HEK293 (cell line): Measurements from ENCODE around the gene MARK3.

Experiments
- GLIS1 ChIP-seq: fragments of 450-650 bp; formaldehyde crosslinking; IDR thresholded peaks from 2 replicates; pipeline ENCODE4 v1.5.1; 2016; ENCODE audit warnings: missing biosample characterization, missing genetic modification characterization
- HOXD13 ChIP-seq: sonication (generic); formaldehyde crosslinking; IDR thresholded peaks from 2 replicates; pipeline ENCODE4 v1.8.0; 2022; ENCODE audit warnings: missing genetic modification reagents, borderline replicate concordance
- KLF9 ChIP-seq: fragments of 450-650 bp; formaldehyde crosslinking; IDR thresholded peaks from 2 replicates; pipeline ENCODE4 v1.5.1; 2016; ENCODE audit warnings: missing biosample characterization, missing genetic modification characterization, low read depth
- PRDM1 ChIP-seq: fragments of 450-650 bp; formaldehyde crosslinking; IDR thresholded peaks from 2 replicates; pipeline ENCODE4; 2016; ENCODE audit warnings: missing biosample characterization, missing genetic modification characterization
- PRDM10 ChIP-seq: fragments of 450-650 bp; formaldehyde crosslinking; IDR thresholded peaks from 2 replicates; pipeline ENCODE4 v1.5.1; 2016; ENCODE audit warnings: missing biosample characterization, missing genetic modification characterization
- PRDM6 ChIP-seq: fragments of 450-650 bp; formaldehyde crosslinking; IDR thresholded peaks from 2 replicates; pipeline ENCODE4 v1.5.1; 2017; ENCODE audit warnings: missing biosample characterization, missing genetic modification characterization
- SALL2 ChIP-seq: fragments of 450-650 bp; formaldehyde crosslinking; IDR thresholded peaks from 2 replicates; pipeline ENCODE4 v1.5.0; 2017; ENCODE audit warnings: missing biosample characterization, mild to moderate bottlenecking, missing genetic modification characterization, borderline replicate concordance
- SETDB1 ChIP-seq: IDR thresholded peaks from one replicate; pipeline ENCODE4 v1.6.1; 2017; ENCODE audit warnings: mild to moderate bottlenecking, low read length, moderate library complexity, mixed read lengths; ENCODE audit not compliant: insufficient read length
- SP3 ChIP-seq: fragments of 450-650 bp; formaldehyde crosslinking; IDR thresholded peaks from 2 replicates; pipeline ENCODE4 v1.5.1; 2016; ENCODE audit warnings: missing biosample characterization, missing genetic modification characterization
- YY1 ChIP-seq: fragments of 450-650 bp; formaldehyde crosslinking; IDR thresholded peaks from 2 replicates; pipeline ENCODE4 v1.5.1; 2018; ENCODE audit warnings: missing biosample characterization, missing genetic modification characterization
- ZBTB17 ChIP-seq: fragments of 450-650 bp; formaldehyde crosslinking; IDR thresholded peaks from 2 replicates; pipeline ENCODE4 v1.5.1; 2016; ENCODE audit warnings: missing biosample characterization, missing genetic modification characterization
- ZBTB7A ChIP-seq: fragments of 450-650 bp; formaldehyde crosslinking; IDR thresholded peaks from 2 replicates; pipeline ENCODE4 v1.5.1; 2016; ENCODE audit warnings: low read depth, missing biosample characterization, missing genetic modification characterization
- ZFHX2 ChIP-seq: fragments of 450-650 bp; formaldehyde crosslinking; conservative IDR thresholded peaks from 2 replicates; pipeline ENCODE4 v1.5.1; 2016; ENCODE audit warnings: missing biosample characterization, missing genetic modification characterization
- ZNF121 ChIP-seq: fragments of 450-650 bp; formaldehyde crosslinking; IDR thresholded peaks from 2 replicates; pipeline ENCODE4 v1.5.1; 2016; ENCODE audit warnings: missing biosample characterization, missing genetic modification characterization
- ZNF239 ChIP-seq: fragments of 450-650 bp; formaldehyde crosslinking; IDR thresholded peaks from 2 replicates; pipeline ENCODE4 v1.5.1; 2016; ENCODE audit warnings: missing biosample characterization, missing genetic modification characterization
- ZNF248 ChIP-seq: fragments of 450-650 bp; formaldehyde crosslinking; IDR thresholded peaks from 2 replicates; pipeline ENCODE4 v1.5.1; 2017; ENCODE audit warnings: missing biosample characterization, missing genetic modification characterization
- ZNF280C ChIP-seq: fragments of 450-650 bp; formaldehyde crosslinking; IDR thresholded peaks from 2 replicates; pipeline ENCODE4 v1.5.1; 2016; ENCODE audit warnings: missing biosample characterization, missing genetic modification characterization
- ZNF366 ChIP-seq: fragments of 450-650 bp; formaldehyde crosslinking; conservative IDR thresholded peaks from 2 replicates; pipeline ENCODE4 v1.5.1; 2016; ENCODE audit warnings: missing biosample characterization, missing genetic modification characterization
- ZNF513 ChIP-seq: fragments of 450-650 bp; IDR thresholded peaks from 2 replicates; pipeline ENCODE4 v1.5.1; 2018; ENCODE audit warnings: missing biosample characterization, missing genetic modification characterization
- ZNF530 ChIP-seq: fragments of 450-650 bp; formaldehyde crosslinking; IDR thresholded peaks from 2 replicates; pipeline ENCODE4 v1.5.1; 2016; ENCODE audit warnings: low read depth, missing biosample characterization, missing genetic modification characterization
- ZNF600 ChIP-seq: fragments of 450-650 bp; formaldehyde crosslinking; IDR thresholded peaks from 2 replicates; pipeline ENCODE4 v1.5.1; 2016; ENCODE audit warnings: missing biosample characterization, missing genetic modification characterization
- ZNF621 ChIP-seq: fragments of 450-650 bp; formaldehyde crosslinking; IDR thresholded peaks from 2 replicates; pipeline ENCODE4 v1.5.1; 2017; ENCODE audit warnings: missing biosample characterization, missing genetic modification characterization
- ZNF645 ChIP-seq: fragments of 450-650 bp; formaldehyde crosslinking; IDR thresholded peaks from 2 replicates; pipeline ENCODE4; 2016; ENCODE audit warnings: missing biosample characterization, missing genetic modification characterization
- ZNF670 ChIP-seq: fragments of 450-650 bp; formaldehyde crosslinking; IDR thresholded peaks from 2 replicates; pipeline ENCODE4 v1.5.1; 2016; ENCODE audit warnings: missing biosample characterization, missing genetic modification characterization, low read depth
- ZNF785 ChIP-seq: fragments of 450-650 bp; formaldehyde crosslinking; IDR thresholded peaks from 2 replicates; pipeline ENCODE4 v1.5.1; 2016; ENCODE audit warnings: missing biosample characterization, missing genetic modification characterization
- ZNF843 ChIP-seq: fragments of 450-650 bp; formaldehyde crosslinking; IDR thresholded peaks from 2 replicates; pipeline ENCODE4 v1.5.1; 2016; ENCODE audit warnings: missing biosample characterization, missing genetic modification characterization
- ZSCAN30 ChIP-seq: fragments of 450-650 bp; IDR thresholded peaks from 2 replicates; pipeline ENCODE4 v1.5.1; 2018; ENCODE audit warnings: missing biosample characterization, mild to moderate bottlenecking, missing genetic modification characterization, moderate library complexity
- TF ChIP-seq, protein P1 (sequence below): fragments of 450-650 bp; formaldehyde crosslinking; IDR thresholded peaks from 2 replicates; pipeline ENCODE4 v1.5.1; 2017; ENCODE audit warnings: missing biosample characterization, missing genetic modification characterization

The MARK3 gene

DNA sequence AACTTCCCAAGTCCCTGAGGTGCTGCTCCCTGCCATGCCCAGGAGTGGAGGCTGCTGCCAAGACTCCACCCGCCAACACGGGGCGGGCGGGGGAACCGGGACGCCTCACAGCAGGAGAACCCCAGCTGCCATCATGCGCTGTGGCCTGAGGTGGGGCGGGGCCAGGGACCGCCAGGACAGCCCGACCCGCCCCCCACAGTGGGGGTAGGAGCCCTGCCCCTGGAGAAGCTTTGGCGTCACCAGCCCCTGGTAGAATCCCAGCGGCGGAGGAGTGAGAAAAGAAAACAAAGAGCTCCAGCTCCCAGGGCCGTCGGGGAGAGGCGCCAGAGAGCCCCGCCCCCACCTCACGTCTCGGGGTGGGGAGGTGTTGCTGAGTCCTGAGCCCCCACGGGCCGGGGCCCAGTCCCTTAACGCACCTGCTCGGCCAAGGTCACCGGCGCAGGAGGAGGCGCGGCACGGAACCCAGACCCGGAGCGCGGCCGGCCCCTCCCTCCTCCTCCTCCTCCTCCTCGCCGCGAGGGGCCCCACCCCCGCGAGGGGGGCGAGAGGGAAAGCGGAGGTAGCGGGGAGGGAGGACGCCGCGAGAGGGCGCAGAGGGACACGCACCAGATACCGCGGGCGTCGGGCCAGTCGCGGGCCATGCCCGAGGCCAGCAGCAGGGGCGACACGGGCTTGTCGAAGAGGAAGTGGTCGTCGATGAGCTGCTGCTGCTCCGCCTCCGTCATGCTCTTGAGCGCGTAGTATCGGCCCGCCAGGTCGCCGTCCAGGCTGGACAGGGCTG, 135.6 kb downstream of the MARK3 start (continued):
- peak; percentile 99 for TF ChIP-seq ZFHX2 (tag by site-specific recombination)
- no peak for TF ChIP-seq SETDB1
- TF ChIP-seq YY1 (tag by site-specific recombination): 0 out of 2 replicates have a peak, but pooled peaks have one; percentile 39
- TF ChIP-seq GLIS1 (tag by site-specific recombination): peak; percentile 97
- peak; percentile 56; the same call in 1 of the 2 replicates for TF ChIP-seq ZNF785 (tag by site-specific recombination)
- TF ChIP-seq ZNF645 (tag by site-specific recombination): no peak; the same call in none of the 2 replicates
- TF ChIP-seq ZNF366: peak; percentile 87
- no peak for TF ChIP-seq HOXD13 (CRISPR knock-in tag)
- TF ChIP-seq ZNF843: peak; percentile 86
- peak; percentile 89 for TF ChIP-seq ZBTB17 (tag by site-specific recombination)
- TF ChIP-seq KLF9 (tag by site-specific recombination): peak; percentile 98
- TF ChIP-seq ZNF600 (tag by site-specific recombination): peak; percentile 83
- TF ChIP-seq ZNF239 (tag by site-specific recombination): peak; percentile 72
- peak; percentile 63 for TF ChIP-seq PRDM1 (tag by site-specific recombination)
- peak; percentile 21; the same call in 1 of the 2 replicates for TF ChIP-seq PRDM6 (tag by site-specific recombination)
- TF ChIP-seq PRDM10 (tag by site-specific recombination): peak; percentile 87
- peak; percentile 92 for TF ChIP-seq SP3
- no peak for TF ChIP-seq ZNF280C (tag by site-specific recombination)
- peak; percentile 96 for TF ChIP-seq ZNF513 (tag by site-specific recombination)
- no peak for TF ChIP-seq ZNF670 (tag by site-specific recombination)
- TF ChIP-seq ZSCAN30 (tag by site-specific recombination): peak; percentile 91; the same call in 1 of the 2 replicates
- TF ChIP-seq ZBTB7A (tag by site-specific recombination): peak; percentile 100
- TF ChIP-seq ZNF530 (tag by site-specific recombination): no peak
- TF ChIP-seq ZNF121 (tag by site-specific recombination): peak; percentile 13; the same call in 1 of the 2 replicates
- TF ChIP-seq SALL2 (tag by site-specific recombination): no peak
- TF ChIP-seq ZNF621 (tag by site-specific recombination): no peak
- TF ChIP-seq, protein P1, sequence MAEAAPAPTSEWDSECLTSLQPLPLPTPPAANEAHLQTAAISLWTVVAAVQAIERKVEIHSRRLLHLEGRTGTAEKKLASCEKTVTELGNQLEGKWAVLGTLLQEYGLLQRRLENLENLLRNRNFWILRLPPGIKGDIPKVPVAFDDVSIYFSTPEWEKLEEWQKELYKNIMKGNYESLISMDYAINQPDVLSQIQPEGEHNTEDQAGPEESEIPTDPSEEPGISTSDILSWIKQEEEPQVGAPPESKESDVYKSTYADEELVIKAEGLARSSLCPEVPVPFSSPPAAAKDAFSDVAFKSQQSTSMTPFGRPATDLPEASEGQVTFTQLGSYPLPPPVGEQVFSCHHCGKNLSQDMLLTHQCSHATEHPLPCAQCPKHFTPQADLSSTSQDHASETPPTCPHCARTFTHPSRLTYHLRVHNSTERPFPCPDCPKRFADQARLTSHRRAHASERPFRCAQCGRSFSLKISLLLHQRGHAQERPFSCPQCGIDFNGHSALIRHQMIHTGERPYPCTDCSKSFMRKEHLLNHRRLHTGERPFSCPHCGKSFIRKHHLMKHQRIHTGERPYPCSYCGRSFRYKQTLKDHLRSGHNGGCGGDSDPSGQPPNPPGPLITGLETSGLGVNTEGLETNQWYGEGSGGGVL (tag by site-specific recombination): peak; percentile 100
- no peak for TF ChIP-seq ZNF248 (tag by site-specific recombination)
